Measurements from ENCODE around the gene SPNS3. TPM values are rescaled to one million over a fixed set of nuclear protein-coding genes. Genes with fewer than 3 reads are reported as not detected.

SPNS3 gene
- total and polyA plus RNA-seq, 9 of the 15 experiments (the other 6 are each of a cell fraction or from before 2014, with no cell fraction given), result not detected

DNA sequence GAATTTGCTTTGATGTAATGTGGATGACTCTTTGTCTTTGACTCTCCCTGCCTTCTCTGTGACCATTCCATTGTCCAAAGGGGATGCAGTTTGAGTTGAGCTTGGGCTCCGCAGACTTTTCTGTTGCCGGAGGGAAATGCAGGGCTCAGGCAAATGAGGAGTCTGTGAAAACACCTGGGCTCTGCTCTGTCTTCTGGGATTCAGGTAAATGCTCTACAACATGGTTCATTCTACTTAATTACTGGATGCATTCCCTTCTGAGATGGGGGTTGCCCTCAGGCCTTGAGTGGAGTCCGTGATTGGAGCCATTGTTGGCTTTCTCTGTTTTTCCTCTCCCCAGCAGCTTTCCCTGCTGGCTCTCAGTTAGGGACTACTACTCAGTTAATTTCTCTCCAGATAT, 38.5 kb downstream of the SPNS3 start (continued):
- no peak for TF ChIP-seq STAG1 (CRISPR knock-in tag; IDR thresholded peaks at IDR 0.05; ENCODE audit: borderline replicate concordance)
- TF ChIP-seq, protein P1, sequence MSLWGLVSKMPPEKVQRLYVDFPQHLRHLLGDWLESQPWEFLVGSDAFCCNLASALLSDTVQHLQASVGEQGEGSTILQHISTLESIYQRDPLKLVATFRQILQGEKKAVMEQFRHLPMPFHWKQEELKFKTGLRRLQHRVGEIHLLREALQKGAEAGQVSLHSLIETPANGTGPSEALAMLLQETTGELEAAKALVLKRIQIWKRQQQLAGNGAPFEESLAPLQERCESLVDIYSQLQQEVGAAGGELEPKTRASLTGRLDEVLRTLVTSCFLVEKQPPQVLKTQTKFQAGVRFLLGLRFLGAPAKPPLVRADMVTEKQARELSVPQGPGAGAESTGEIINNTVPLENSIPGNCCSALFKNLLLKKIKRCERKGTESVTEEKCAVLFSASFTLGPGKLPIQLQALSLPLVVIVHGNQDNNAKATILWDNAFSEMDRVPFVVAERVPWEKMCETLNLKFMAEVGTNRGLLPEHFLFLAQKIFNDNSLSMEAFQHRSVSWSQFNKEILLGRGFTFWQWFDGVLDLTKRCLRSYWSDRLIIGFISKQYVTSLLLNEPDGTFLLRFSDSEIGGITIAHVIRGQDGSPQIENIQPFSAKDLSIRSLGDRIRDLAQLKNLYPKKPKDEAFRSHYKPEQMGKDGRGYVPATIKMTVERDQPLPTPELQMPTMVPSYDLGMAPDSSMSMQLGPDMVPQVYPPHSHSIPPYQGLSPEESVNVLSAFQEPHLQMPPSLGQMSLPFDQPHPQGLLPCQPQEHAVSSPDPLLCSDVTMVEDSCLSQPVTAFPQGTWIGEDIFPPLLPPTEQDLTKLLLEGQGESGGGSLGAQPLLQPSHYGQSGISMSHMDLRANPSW (CRISPR knock-in tag; IDR thresholded peaks at IDR 0.05), result no peak

DNA sequence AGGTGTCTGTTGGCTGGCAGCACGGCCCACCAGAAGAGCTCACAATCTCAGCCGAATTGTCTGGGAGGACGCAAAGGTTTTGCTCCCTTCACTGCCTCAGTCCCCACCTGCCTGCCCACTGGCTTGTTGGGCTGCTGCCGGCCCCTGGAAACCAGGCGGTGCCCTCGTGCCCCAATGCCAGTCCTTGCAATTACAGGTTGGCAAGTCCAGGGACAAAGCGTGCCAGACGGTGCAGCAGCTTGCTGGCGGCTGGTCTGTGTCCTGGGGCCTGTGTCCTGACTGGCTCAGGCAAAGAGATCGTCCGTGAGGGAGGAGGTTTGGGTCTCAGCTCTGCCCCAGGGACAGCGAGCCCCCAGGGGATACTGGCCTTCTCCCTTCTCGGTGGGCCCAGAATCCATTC, 40.4 kb downstream of the SPNS3 start:
- H2AFZ ChIP-seq (ENCODE audit: low read depth, low read length), result no peak overlapping the region
- no peak overlapping the region for H3K4me3 ChIP-seq
- H3K9me1 ChIP-seq (ENCODE audit: control insufficient read depth, insufficient read depth, low read length), result no peaks in the 10 kb centered on the region
- intact Hi-C loops (cut with micrococcal nuclease) (no loop called here), in situ Hi-C loops (cut with MboI) (no loop called here)
- H3K27ac ChIP-seq (ENCODE audit: extremely low read depth, low read depth, low read length), result no peak overlapping the region
- BruUV-seq (replicated peaks), result no TSS peak
- POLR2A ChIA-PET, result no interaction called here
- H3K9me3 ChIP-seq (replicated peaks; ENCODE audit: control insufficient read depth, insufficient read depth, low read depth, low read length), result no peaks in the 10 kb centered on the region
- no peak overlapping the region for H3K4me2 ChIP-seq (ENCODE audit: insufficient read depth, low read length)
- H3K79me2 ChIP-seq (ENCODE audit: control insufficient read depth, insufficient read depth, low read length), result no peaks in the 10 kb centered on the region
- no peaks in the 10 kb centered on the region for H4K20me1 ChIP-seq (replicated peaks; ENCODE audit: control insufficient read depth, insufficient read depth, low read length)
- H3K27me3 ChIP-seq (ENCODE audit: control insufficient read depth in 2 of 2, insufficient read depth in 2 of 2, low read length in 2 of 2), result peaks cover 14 to 45% of the 10 kb centered on the region in 2 experiments; a peak in 4 of 5 replicates
- TF ChIP-seq SMARCA5 (IDR thresholded peaks at IDR 0.05), result no peak
- no peak for TF ChIP-seq DNMT1 (IDR thresholded peaks at IDR 0.05)
- no peak for TF ChIP-seq ZNF316 (IDR thresholded peaks at IDR 0.05)
- TF ChIP-seq PHF20 (IDR thresholded peaks at IDR 0.05; ENCODE audit: partially characterized antibody), result no peak
- FAIRE-seq (no peak), DNase-seq (ENCODE audit: extremely low read depth in 1 of 4, low spot score in 3 of 4) (no peak), ATAC-seq (no peak)
- H3K4me1 ChIP-seq (replicated peaks in 1 of 2; ENCODE audit: control insufficient read depth in 2 of 2, insufficient read depth in 2 of 2, low read length in 2 of 2), result no peaks in the 10 kb centered on the region
- WGBS (ENCODE audit: insufficient coverage, low coverage, missing lambda C conversion rate), result 1% methylated on average over 8 of the region's 13 CpGs
- H3K36me3 ChIP-seq (ENCODE audit: control insufficient read depth, insufficient read depth, low read length), result no peaks in the 10 kb centered on the region
- no peak overlapping the region for H3K9ac ChIP-seq (ENCODE audit: insufficient read depth in 1 of 2, low read depth in 2 of 2, low read length in 2 of 2)
- CTCF ChIA-PET (ENCODE audit: low intra/inter-chr PET ratio), result no interaction called here

Measured in K562 (cell line).